ENCODE data around the gene PDE6H.

The PDE6H gene

GRCh38 chr12:14952299-14952921 lies 20.4 kb upstream of the PDE6H start:
- DNase-seq = no peak

- DNase-seq = no peak
Measured at GRCh38 chr12:14953752-14954151, 19.1 kb upstream of the PDE6H start.

- DNase-seq = no peak
Measured at GRCh38 chr12:14954269-14954668, 18.6 kb upstream of the PDE6H start.

GRCh38 chr12:14956024-14956891 lies 16.6 kb upstream of the PDE6H start:
- DNase-seq = no peak

GRCh38 chr12:14956905-14957304 lies 15.9 kb upstream of the PDE6H start:
- DNase-seq = no peak

GRCh38 chr12:14957551-14958168 lies 15.2 kb upstream of the PDE6H start:
- DNase-seq = no peak

- DNase-seq = no peak
Measured at GRCh38 chr12:14958361-14959125, 14.3 kb upstream of the PDE6H start.

- no peak for DNase-seq
Measured at GRCh38 chr12:14959126-14959440, 13.8 kb upstream of the PDE6H start.

GRCh38 chr12:14959463-14959862 lies 13.4 kb upstream of the PDE6H start:
- DNase-seq = no peak

- DNase-seq = no peak
Measured at GRCh38 chr12:14959916-14960496, 12.8 kb upstream of the PDE6H start.

- DNase-seq = no peak
Measured at GRCh38 chr12:14960548-14961465, 12.0 kb upstream of the PDE6H start.

- no peak for DNase-seq
Measured at GRCh38 chr12:14961466-14962152, 11.2 kb upstream of the PDE6H start, which contains the start of gene ARHGDIB. Gene ARHGDIB (minus strand): TSS chr12:14961601. CDS start chr12:14950712, 10,889 bp downstream.

- no peak for DNase-seq
Measured at GRCh38 chr12:14962153-14962539, 10.7 kb upstream of the PDE6H start.

- DNase-seq = no peak
Measured at GRCh38 chr12:14962797-14963196, 10.0 kb upstream of the PDE6H start.

- DNase-seq = no peak
Measured at GRCh38 chr12:14963520-14963919, 9.3 kb upstream of the PDE6H start.

GRCh38 chr12:14964406-14964805 lies 8.4 kb upstream of the PDE6H start:
- DNase-seq = no peak

GRCh38 chr12:14965221-14965620 lies 7.6 kb upstream of the PDE6H start:
- DNase-seq = no peak

- DNase-seq = no peak
Measured at GRCh38 chr12:14968478-14968877, 4.4 kb upstream of the PDE6H start.

GRCh38 chr12:14970473-14970872 lies 2.4 kb upstream of the PDE6H start:
- no peak for DNase-seq

- no peak for DNase-seq
Measured at GRCh38 chr12:14974633-14975032, 1.8 kb downstream of the PDE6H start.

- DNase-seq = no peak
Measured at GRCh38 chr12:14975457-14975856, 2.6 kb downstream of the PDE6H start.
